Measurements from ENCODE around the gene IL1B.

GRCh38 chr2:112789186-112789585 is 47.4 kb downstream of the IL1B start:
- TF ChIP-seq SIN3A (IDR thresholded peaks at IDR 0.05; ENCODE audit: borderline replicate concordance, insufficient read depth, low read length) (no peak), POLR2AphosphoS5 (IDR thresholded peaks at IDR 0.05; ENCODE audit: low read depth, low read length) (no peak), REST (IDR thresholded peaks at IDR 0.05; ENCODE audit: insufficient read depth in 1 of 2, low read depth in 2 of 2, low read length in 2 of 2) (no peak), TAF1 (IDR thresholded peaks at IDR 0.05; ENCODE audit: borderline replicate concordance, insufficient read depth, low read length) (no peak)
